IPS-18c (cell line): ENCODE data around the gene POLR2F.
"Not testable (repeated sequence)": the region's sequence is repeated elsewhere in the genome, so short reads cannot be mapped to it uniquely, and the experiment has no call there.

Experiments
- H3K4me3 ChIP-seq: 2 replicates; pipeline ENCODE4 v1.7.0; 2013; ENCODE audit warnings: low read depth, mild to moderate bottlenecking, low read length, moderate library complexity; ENCODE audit not compliant: insufficient read depth
- H3K9me3 ChIP-seq: one replicate; pipeline ENCODE4 v1.6.1; 2013; ENCODE audit warnings: mild to moderate bottlenecking, low read length, moderate library complexity; ENCODE audit not compliant: control insufficient read depth, insufficient read depth

POLR2F gene

GRCh38 chr22:37968452-37969251, 15.2 kb downstream of the POLR2F start:
- Histone ChIP-seq H3K4me3 (no peak overlapping the region), H3K9me3 (no peaks in the 10 kb centered on the region)

GRCh38 chr22:37970864-37971263, 17.4 kb downstream of the POLR2F start:
- no peaks in the 10 kb centered on the region for H3K9me3 ChIP-seq
- no peak overlapping the region for H3K4me3 ChIP-seq

- H3K9me3 ChIP-seq, result no peaks in the 10 kb centered on the region
- no peak overlapping the region for H3K4me3 ChIP-seq
Measured at GRCh38 chr22:37971475-37972434, 18.3 kb downstream of the POLR2F start.

- Histone ChIP-seq H3K4me3 (no peak overlapping the region), H3K9me3 (no peaks in the 10 kb centered on the region)
Measured at GRCh38 chr22:37972527-37972926, 19.0 kb downstream of the POLR2F start.

- Histone ChIP-seq H3K4me3 (no peak overlapping the region; the same call in 1 of the 2 replicates), H3K9me3 (no peaks in the 10 kb centered on the region)
Measured at GRCh38 chr22:37973271-37974170, 20.0 kb downstream of the POLR2F start.

GRCh38 chr22:37975153-37975552, 21.7 kb downstream of the POLR2F start:
- no peaks in the 10 kb centered on the region for H3K9me3 ChIP-seq
- no peak overlapping the region for H3K4me3 ChIP-seq

GRCh38 chr22:37976022-37976421, 22.5 kb downstream of the POLR2F start:
- H3K9me3 ChIP-seq, H3K4me3 ChIP-seq: not testable (repeated sequence)

GRCh38 chr22:37976547-37976946, 23.0 kb downstream of the POLR2F start:
- no peak overlapping the region for H3K4me3 ChIP-seq
- H3K9me3 ChIP-seq, result no peaks in the 10 kb centered on the region

- Histone ChIP-seq H3K4me3 (no peak overlapping the region; the same call in 1 of the 2 replicates), H3K9me3 (no peaks in the 10 kb centered on the region)
Measured at GRCh38 chr22:37979782-37980181, 26.3 kb downstream of the POLR2F start.

- Histone ChIP-seq H3K4me3 (no peak overlapping the region), H3K9me3 (no peaks in the 10 kb centered on the region)
Measured at GRCh38 chr22:37981282-37982011, 27.9 kb downstream of the POLR2F start.

- no peaks in the 10 kb centered on the region for H3K9me3 ChIP-seq
- no peak overlapping the region for H3K4me3 ChIP-seq
Measured at GRCh38 chr22:37982151-37982785, 28.8 kb downstream of the POLR2F start.

GRCh38 chr22:37982938-37983859, 29.7 kb downstream of the POLR2F start:
- Histone ChIP-seq H3K9me3 (no peaks in the 10 kb centered on the region), H3K4me3 (peak overlapping the region; percentile 41; the same call in 1 of the 2 replicates)

- Histone ChIP-seq H3K4me3 (peak within 1 kb of the TSS; percentile 41), H3K9me3 (no peaks in the 10 kb centered on the region)
Measured at GRCh38 chr22:37983860-37984791, 30.6 kb downstream of the POLR2F start, which contains the start of gene SOX10. Gene SOX10 (minus strand): TSS chr22:37984555. CDS start chr22:37983784, 771 bp downstream.

GRCh38 chr22:37985050-37985585, 31.6 kb downstream of the POLR2F start:
- no peaks in the 10 kb centered on the region for H3K9me3 ChIP-seq
- H3K4me3 ChIP-seq, result no peak overlapping the region
